PC-9 (cell line): ENCODE data around the gene SYNDIG1L.

ENCODE experiments used
- CTCF ChIP-seq: fragments of 200-600 bp; sonication (generic); conservative IDR thresholded peaks from 2 replicates; pipeline ENCODE4 v1.6.1; 2017; ENCODE audit warnings: mixed run types, antibody characterized with exemption, mild to moderate bottlenecking, moderate library complexity
- EZH2 ChIP-seq: fragments of 200-600 bp; sonication (generic); IDR thresholded peaks from 2 replicates; pipeline ENCODE4 v1.8.0; 2017; ENCODE audit warnings: antibody characterized with exemption, low read depth

GRCh38 chr14:74392616-74393570 is 33.1 kb downstream of the SYNDIG1L start:
- TF ChIP-seq CTCF (no peak), EZH2 (no peak)
